NCI-H187 treated with DMSO at 0.1 percent for 48 hours (cell line): ENCODE measurements around the gene PTPN1.
"Not testable (repeated sequence)": the region's sequence is repeated elsewhere in the genome, so short reads cannot be mapped to it uniquely, and the experiment has no call there.

ENCODE experiments used
- DNase-seq: peaks from one replicate; lab custom pipeline; 2025; lab: John Stamatoyannopoulos, UW

Gene PTPN1

DNA sequence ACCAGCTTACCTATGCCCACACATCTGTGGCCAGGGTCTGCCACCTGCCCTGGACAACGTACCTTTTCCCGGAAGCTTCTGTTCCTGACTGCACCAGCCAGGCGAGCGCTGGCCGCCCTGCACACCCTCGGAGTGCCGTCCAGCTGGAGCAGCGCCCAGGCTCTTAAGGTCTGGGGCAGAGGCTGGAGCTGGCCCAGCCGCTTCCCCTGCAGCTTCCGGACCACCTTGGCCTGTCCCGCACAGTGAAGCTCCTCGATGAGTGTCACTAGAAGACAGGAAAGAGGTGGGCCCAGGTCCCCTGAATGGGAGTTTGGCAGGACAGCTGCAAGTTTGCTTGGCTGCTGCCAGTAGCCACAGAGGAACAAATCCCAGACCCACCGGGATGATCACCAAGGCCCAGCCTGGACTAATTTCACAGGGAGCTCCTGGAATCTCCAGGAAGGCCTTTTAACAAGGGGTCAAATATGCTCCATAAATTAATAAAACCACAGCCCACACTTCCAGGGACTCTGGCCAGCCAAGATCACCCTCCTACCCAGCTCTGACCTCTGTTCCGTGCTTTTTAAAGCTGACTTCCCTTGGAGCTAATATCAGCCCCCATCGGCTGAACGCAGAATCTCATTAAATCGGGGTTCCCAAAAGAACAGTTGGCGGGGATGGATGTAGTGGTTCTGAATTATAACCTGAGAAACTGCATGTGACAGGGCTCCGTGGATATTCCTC lies 82.3 kb downstream of the PTPN1 start:
- DNase-seq, result no peak

DNA sequence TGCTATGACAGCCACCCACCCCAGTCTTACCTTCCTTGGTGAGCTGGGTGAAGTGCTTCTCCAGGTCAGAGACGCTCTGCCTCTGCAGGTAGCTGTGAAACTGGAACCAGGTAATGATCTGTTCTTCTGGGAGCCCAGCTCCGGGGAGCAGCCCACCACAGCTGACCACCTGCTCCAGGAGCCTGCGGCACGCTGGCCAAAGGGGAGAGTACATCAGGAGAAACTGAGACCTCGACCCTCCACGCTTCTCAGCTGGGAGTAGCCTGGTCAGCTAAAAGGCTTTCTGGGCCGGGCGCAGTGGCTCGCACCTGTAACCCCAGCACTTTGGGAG lies 82.8 kb downstream of the PTPN1 start:
- no peak for DNase-seq

GRCh38 chr20:50594231-50594590 lies 84.0 kb downstream of the PTPN1 start:
- no peak for DNase-seq

DNA sequence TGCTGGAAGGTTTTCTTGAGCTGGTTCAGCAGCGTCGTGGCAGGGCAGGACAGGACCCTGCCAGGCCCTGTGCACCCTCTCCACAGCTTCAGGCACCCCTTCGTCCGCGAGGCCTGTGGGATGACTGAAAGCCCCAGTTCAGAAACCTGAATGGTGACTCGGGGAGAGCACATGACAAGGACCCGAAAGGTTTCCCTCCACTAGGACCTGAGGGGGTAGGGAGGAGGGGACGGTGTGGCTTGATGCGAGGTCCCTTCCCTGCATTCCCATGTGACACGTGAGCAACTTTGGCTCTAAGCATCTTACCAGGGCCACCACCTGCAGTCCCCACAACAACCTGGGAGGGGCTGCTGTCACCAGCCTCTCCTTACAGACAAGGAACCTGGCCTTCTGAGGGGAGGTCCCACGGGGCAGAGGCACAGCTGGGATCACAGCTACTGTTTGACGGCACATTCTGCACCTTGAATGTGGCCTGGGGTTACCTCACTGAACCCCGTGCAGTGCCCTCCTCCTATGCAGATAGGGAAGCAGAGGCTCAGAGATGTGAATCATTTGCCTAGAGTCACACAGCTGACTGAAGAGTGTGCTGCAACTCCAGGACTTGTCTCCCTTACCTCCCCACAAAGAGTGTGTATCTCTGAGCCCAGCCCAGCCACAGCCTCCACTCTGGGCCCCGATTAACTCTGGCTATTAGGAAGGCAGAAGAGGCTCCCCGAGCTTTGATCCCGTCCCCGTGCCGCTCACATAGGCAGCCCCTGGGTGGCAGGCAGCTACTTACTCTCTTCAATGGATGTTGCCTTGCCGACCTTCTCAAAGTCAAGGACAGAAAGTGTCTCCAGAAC lies 84.6 kb downstream of the PTPN1 start:
- DNase-seq, result no peak

DNA sequence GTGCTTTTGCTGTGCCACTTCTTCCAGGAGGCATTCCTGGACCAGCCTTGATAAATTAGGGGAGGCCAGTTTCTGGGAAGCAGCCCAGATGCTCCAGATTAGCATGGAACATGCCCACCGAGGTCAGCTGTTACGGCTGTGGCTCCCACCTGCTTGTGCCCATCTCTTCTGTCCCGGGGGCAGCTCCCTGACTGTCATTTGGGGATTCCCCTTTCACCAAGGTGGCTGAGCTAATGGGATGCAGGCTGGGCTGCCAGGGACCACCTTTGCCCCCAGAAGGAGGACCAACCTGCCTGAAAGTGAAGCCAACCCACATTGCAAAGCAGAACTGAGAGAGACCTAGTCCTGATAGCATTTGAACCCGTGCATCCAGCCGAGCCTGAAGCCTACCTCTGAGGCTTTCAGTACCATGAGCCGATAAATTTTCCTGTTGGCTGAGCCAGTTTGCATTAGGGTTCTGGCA lies 85.3 kb downstream of the PTPN1 start:
- no peak for DNase-seq

DNA sequence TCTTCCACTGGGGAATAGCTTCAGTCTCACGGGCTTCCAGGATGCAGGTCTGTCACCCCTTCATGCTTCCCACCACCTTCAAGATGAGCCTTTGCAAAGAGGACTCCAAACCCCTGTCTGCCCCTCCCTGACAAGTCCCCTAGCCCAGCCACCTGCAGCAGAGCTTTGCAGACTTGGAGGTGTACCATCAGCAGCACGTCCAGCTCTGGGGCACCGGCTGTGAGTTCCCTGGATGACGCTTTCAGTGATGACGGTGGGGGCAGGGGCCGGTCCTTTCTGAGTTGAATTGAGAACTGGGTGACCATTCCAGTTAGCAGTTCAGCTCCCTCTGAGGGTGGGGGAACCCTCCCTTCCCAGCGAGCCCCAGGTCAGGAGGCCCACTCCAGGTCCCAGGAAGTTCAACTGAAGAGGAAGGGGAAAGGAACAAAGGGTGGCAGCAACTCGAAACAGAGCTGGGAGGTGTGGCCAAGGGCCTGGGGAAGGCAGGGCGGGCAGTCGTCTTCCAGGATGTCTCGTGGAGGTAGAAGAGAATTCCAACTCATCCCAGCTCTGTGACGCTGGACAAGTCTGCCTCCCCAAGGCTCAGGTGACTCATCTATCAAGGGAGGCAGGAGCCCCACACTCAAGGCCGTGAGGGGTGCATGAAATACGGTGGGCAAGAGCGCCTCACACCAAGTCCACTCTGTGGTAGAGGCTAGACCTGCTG lies 86.0 kb downstream of the PTPN1 start:
- no peak for DNase-seq

GRCh38 chr20:50596694-50597021 lies 86.5 kb downstream of the PTPN1 start:
- no peak for DNase-seq

GRCh38 chr20:50597406-50597969 lies 87.3 kb downstream of the PTPN1 start:
- no peak for DNase-seq

DNA sequence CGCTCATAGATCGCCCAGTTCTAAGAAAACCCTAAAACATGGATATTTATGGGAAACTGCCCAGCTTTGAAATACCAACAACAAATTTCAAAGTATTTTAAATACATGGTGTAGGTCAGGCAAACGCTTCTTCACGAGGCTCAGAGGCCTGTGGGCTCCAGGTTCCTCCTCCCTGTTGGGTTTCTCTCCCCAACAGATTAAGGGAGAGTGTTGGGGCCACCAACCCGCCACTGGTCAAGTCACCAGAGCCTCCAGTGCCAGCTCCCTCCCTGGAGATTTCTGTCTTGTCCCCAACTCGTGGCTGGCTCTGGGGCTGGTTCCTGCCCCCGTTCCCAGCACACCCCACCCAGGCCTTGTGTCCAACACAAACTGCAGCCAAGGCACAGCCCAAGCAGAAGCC lies 87.9 kb downstream of the PTPN1 start:
- DNase-seq, result no peak

DNA sequence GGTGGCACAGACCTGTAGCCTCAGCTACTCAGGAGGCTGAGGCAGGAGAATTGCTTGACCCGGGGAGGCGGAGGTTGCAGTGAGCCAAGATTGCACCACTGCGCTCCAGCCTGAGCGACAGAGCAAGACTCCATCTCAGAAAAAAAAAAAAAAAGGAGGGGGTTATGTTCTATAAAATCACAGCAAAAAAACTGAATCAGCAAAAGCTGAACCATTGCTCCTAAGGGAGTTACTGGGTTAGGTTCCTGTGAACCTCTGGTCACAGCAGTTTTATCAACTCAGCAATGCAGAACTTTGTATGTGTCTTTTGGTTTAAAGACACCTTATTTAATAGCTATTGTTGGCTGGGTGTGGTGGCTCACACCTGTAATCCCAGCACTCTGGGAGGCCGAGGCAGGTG lies 88.6 kb downstream of the PTPN1 start:
- DNase-seq, result not testable (repeated sequence)

- no peak for DNase-seq
These were observed 90.2 kb downstream of the PTPN1 start for GRCh38 chr20:50600281-50600895.

GRCh38 chr20:50601511-50602431 lies 91.6 kb downstream of the PTPN1 start:
- DNase-seq, result no peak

DNA sequence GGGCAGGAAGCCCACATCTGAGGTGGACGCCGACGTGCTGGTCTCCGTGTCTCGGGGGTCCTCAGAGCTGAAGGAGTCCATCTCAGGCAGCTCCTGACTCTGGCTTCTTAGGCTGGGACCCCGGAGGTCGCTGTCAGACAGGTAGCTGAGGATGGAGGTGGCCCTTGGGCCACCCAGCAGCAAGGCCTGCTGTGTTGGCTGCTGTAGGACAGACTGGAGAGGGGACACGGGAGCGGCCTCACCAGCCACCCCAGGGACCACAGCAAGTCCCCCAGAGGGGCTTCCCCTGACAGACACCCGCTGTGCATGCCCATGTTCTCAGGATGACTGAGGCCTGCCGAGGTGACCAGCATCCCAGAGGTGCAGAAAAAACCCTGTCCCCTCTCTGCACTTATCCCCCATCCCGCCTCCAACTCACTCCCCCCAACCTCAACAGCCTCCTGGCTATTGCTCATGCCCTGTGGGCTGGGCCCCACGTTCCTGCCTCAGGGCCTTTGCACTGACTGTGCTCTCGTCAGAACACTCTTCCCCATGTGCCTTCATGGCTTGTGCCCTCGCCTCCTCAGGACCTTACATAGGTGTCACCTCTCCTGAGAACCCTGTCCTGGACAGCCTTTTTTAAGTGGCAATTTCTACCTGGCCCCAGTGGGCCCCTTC lies 92.4 kb downstream of the PTPN1 start:
- DNase-seq, result no peak

GRCh38 chr20:50604451-50604850 lies 94.3 kb downstream of the PTPN1 start:
- no peak for DNase-seq

DNA sequence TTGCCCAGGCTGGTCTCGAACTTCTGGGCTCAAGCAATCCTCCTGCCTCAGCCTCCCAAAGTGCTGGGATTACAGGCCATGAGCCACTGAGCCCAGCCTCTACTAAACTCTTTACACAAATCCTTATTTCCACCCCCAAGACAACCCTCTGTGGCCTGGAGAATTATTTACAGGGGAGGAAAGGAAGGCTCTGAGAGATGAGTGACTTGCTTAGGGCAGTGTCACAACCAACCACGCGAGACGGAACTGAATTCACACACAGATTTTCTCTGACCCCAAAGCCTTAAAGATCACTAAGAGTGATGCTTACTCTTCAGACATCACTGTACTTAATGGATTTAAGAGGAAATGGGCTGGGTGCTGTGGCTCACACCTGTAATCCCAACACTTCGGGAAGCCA lies 95.0 kb downstream of the PTPN1 start:
- no peak for DNase-seq

DNA sequence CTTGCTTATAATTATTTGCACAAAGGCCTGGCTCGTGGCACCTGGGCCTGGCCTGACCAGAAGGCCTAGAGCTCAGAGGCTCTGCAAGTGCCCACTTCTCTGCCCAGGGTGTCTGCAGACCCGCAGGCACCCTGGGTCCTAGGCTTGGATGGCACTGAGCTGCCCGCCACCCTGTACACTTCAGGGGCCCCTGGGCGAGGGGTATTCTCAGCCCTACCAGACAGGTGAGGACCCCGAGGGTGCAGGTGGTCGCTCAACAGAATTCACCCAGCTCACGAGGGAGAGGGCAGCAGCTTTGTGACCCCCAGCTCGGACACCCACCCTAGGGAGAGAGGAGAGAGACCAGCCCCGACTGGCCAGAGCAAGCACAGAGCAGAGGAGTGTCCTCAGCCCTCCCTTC lies 97.3 kb downstream of the PTPN1 start:
- DNase-seq, result no peak

GRCh38 chr20:50607850-50608749 lies 97.9 kb downstream of the PTPN1 start:
- DNase-seq, result no peak

- no peak for DNase-seq
These were observed 98.5 kb downstream of the PTPN1 start for GRCh38 chr20:50608750-50609104.

GRCh38 chr20:50609438-50609989 lies 99.3 kb downstream of the PTPN1 start:
- no peak for DNase-seq
